ENCODE measurements around the gene SLFN5.
"Not testable (repeated sequence)": the region's sequence is repeated elsewhere in the genome, so short reads cannot be mapped to it uniquely, and the experiment has no call there.

The SLFN5 gene

GRCh38 chr17:35289222-35289621 is 46.4 kb downstream of the SLFN5 start:
- TF ChIP-seq PAX5 (IDR thresholded peaks at IDR 0.05; ENCODE audit: insufficient read depth, low read length, severe bottlenecking) (no peak), POU2F2 (IDR thresholded peaks at IDR 0.05; ENCODE audit: low read depth, low read length) (no peak), POLR2A (IDR thresholded peaks at IDR 0.05; ENCODE audit: low read depth, low read length) (no peak), TAF1 (IDR thresholded peaks at IDR 0.05; ENCODE audit: low read depth, low read length) (no peak), SPI1 (IDR thresholded peaks at IDR 0.05; ENCODE audit: low read depth, low read length) (no peak), POLR2AphosphoS5 (IDR thresholded peaks at IDR 0.05; ENCODE audit: low read depth, low read length) (no peak)
- DNase-seq (ENCODE audit: insufficient read length, low spot score) (no peak), FAIRE-seq (no peak)

- FAIRE-seq (no peak), DNase-seq (ENCODE audit: insufficient read length, low spot score) (no peak)
- no peak for TF ChIP-seq TAF1 (IDR thresholded peaks at IDR 0.05; ENCODE audit: low read depth, low read length)
- TF ChIP-seq POLR2A (IDR thresholded peaks at IDR 0.05; ENCODE audit: low read depth, low read length) = no peak
- no peak for TF ChIP-seq POU2F2 (IDR thresholded peaks at IDR 0.05; ENCODE audit: low read depth, low read length)
- TF ChIP-seq SPI1 (IDR thresholded peaks at IDR 0.05; ENCODE audit: low read depth, low read length) = no peak
- TF ChIP-seq POLR2AphosphoS5 (IDR thresholded peaks at IDR 0.05; ENCODE audit: low read depth, low read length) = no peak
- TF ChIP-seq PAX5 (IDR thresholded peaks at IDR 0.05; ENCODE audit: insufficient read depth, low read length, severe bottlenecking) = no peak
These were observed 48.9 kb downstream of the SLFN5 start for GRCh38 chr17:35291802-35292201.

GRCh38 chr17:35293151-35293847 is 50.4 kb downstream of the SLFN5 start:
- TF ChIP-seq SPI1 (IDR thresholded peaks at IDR 0.05; ENCODE audit: low read depth, low read length) (no peak), POLR2A (IDR thresholded peaks at IDR 0.05; ENCODE audit: low read depth, low read length) (no peak), TAF1 (IDR thresholded peaks at IDR 0.05; ENCODE audit: low read depth, low read length) (no peak), POU2F2 (IDR thresholded peaks at IDR 0.05; ENCODE audit: low read depth, low read length) (no peak), POLR2AphosphoS5 (IDR thresholded peaks at IDR 0.05; ENCODE audit: low read depth, low read length) (no peak), PAX5 (IDR thresholded peaks at IDR 0.05; ENCODE audit: insufficient read depth, low read length, severe bottlenecking) (no peak)
- no peak for FAIRE-seq
- no peak for DNase-seq (ENCODE audit: insufficient read length, low spot score)

GRCh38 chr17:35294756-35295155 is 51.9 kb downstream of the SLFN5 start:
- TF ChIP-seq SPI1 (IDR thresholded peaks at IDR 0.05; ENCODE audit: low read depth, low read length) (no peak), POU2F2 (IDR thresholded peaks at IDR 0.05; ENCODE audit: low read depth, low read length) (no peak), PAX5 (IDR thresholded peaks at IDR 0.05; ENCODE audit: insufficient read depth, low read length, severe bottlenecking) (no peak), POLR2A (IDR thresholded peaks at IDR 0.05; ENCODE audit: low read depth, low read length) (no peak), POLR2AphosphoS5 (IDR thresholded peaks at IDR 0.05; ENCODE audit: low read depth, low read length) (no peak), TAF1 (IDR thresholded peaks at IDR 0.05; ENCODE audit: low read depth, low read length) (no peak)
- FAIRE-seq = no peak
- DNase-seq (ENCODE audit: insufficient read length, low spot score) = no peak

- TF ChIP-seq PAX5 (IDR thresholded peaks at IDR 0.05; ENCODE audit: insufficient read depth, low read length, severe bottlenecking) = no peak
- no peak for TF ChIP-seq SPI1 (IDR thresholded peaks at IDR 0.05; ENCODE audit: low read depth, low read length)
- TF ChIP-seq POLR2AphosphoS5 (IDR thresholded peaks at IDR 0.05; ENCODE audit: low read depth, low read length) = no peak
- FAIRE-seq (no peak), DNase-seq (ENCODE audit: insufficient read length, low spot score) (no peak)
These were observed 52.8 kb downstream of the SLFN5 start for GRCh38 chr17:35295686-35296085.

- TF ChIP-seq SPI1 (IDR thresholded peaks at IDR 0.05; ENCODE audit: low read depth, low read length) = no peak
- TF ChIP-seq POLR2A (IDR thresholded peaks at IDR 0.05; ENCODE audit: low read depth, low read length) = no peak
- TF ChIP-seq TAF1 (IDR thresholded peaks at IDR 0.05; ENCODE audit: low read depth, low read length) = no peak
- no peak for TF ChIP-seq POLR2AphosphoS5 (IDR thresholded peaks at IDR 0.05; ENCODE audit: low read depth, low read length)
- TF ChIP-seq PAX5 (IDR thresholded peaks at IDR 0.05; ENCODE audit: insufficient read depth, low read length, severe bottlenecking) = no peak
- no peak for TF ChIP-seq POU2F2 (IDR thresholded peaks at IDR 0.05; ENCODE audit: low read depth, low read length)
- FAIRE-seq = no peak
- DNase-seq (ENCODE audit: insufficient read length, low spot score) = no peak
These were observed 54.8 kb downstream of the SLFN5 start for GRCh38 chr17:35297666-35298065.

GRCh38 chr17:35298639-35299038 is 55.8 kb downstream of the SLFN5 start:
- FAIRE-seq (no peak), DNase-seq (ENCODE audit: insufficient read length, low spot score) (no peak)
- no peak for TF ChIP-seq PAX5 (IDR thresholded peaks at IDR 0.05; ENCODE audit: insufficient read depth, low read length, severe bottlenecking)
- no peak for TF ChIP-seq SPI1 (IDR thresholded peaks at IDR 0.05; ENCODE audit: low read depth, low read length)
- TF ChIP-seq POLR2A (IDR thresholded peaks at IDR 0.05; ENCODE audit: low read depth, low read length) = no peak
- TF ChIP-seq POLR2AphosphoS5 (IDR thresholded peaks at IDR 0.05; ENCODE audit: low read depth, low read length) = no peak
- no peak for TF ChIP-seq TAF1 (IDR thresholded peaks at IDR 0.05; ENCODE audit: low read depth, low read length)
- no peak for TF ChIP-seq POU2F2 (IDR thresholded peaks at IDR 0.05; ENCODE audit: low read depth, low read length)

- DNase-seq (ENCODE audit: insufficient read length, low spot score) (no peak), FAIRE-seq (no peak)
- no peak for TF ChIP-seq TAF1 (IDR thresholded peaks at IDR 0.05; ENCODE audit: low read depth, low read length)
- no peak for TF ChIP-seq POLR2A (IDR thresholded peaks at IDR 0.05; ENCODE audit: low read depth, low read length)
- no peak for TF ChIP-seq POU2F2 (IDR thresholded peaks at IDR 0.05; ENCODE audit: low read depth, low read length)
- no peak for TF ChIP-seq PAX5 (IDR thresholded peaks at IDR 0.05; ENCODE audit: insufficient read depth, low read length, severe bottlenecking)
- no peak for TF ChIP-seq POLR2AphosphoS5 (IDR thresholded peaks at IDR 0.05; ENCODE audit: low read depth, low read length)
- no peak for TF ChIP-seq SPI1 (IDR thresholded peaks at IDR 0.05; ENCODE audit: low read depth, low read length)
These were observed 56.3 kb downstream of the SLFN5 start for GRCh38 chr17:35299135-35299534.

- not testable (repeated sequence) for DNase-seq (ENCODE audit: insufficient read length, low spot score); FAIRE-seq
These were observed 66.5 kb downstream of the SLFN5 start for GRCh38 chr17:35309345-35309744.

- TF ChIP-seq PAX5 (IDR thresholded peaks at IDR 0.05; ENCODE audit: insufficient read depth, low read length, severe bottlenecking) = no peak
- TF ChIP-seq POU2F2 (IDR thresholded peaks at IDR 0.05; ENCODE audit: low read depth, low read length) = no peak
- no peak for TF ChIP-seq POLR2A (IDR thresholded peaks at IDR 0.05; ENCODE audit: low read depth, low read length)
- no peak for TF ChIP-seq POLR2AphosphoS5 (IDR thresholded peaks at IDR 0.05; ENCODE audit: low read depth, low read length)
- TF ChIP-seq TAF1 (IDR thresholded peaks at IDR 0.05; ENCODE audit: low read depth, low read length) = no peak
- no peak for TF ChIP-seq SPI1 (IDR thresholded peaks at IDR 0.05; ENCODE audit: low read depth, low read length)
- no peak for DNase-seq (ENCODE audit: insufficient read length, low spot score)
- FAIRE-seq = no peak
These were observed 69.5 kb downstream of the SLFN5 start for GRCh38 chr17:35312346-35312745.
